HG02943 (cell line): ENCODE results near the gene DAB2IP.
"Not testable (repeated sequence)": the region's sequence is repeated elsewhere in the genome, so short reads cannot be mapped to it uniquely, and the experiment has no call there.

ENCODE experiments used
- ATAC-seq: cut with Tn5 transposase; IDR thresholded peaks from one replicate; pipeline ENCODE4 v1.9.1; 2021; ENCODE audit warnings: mild to moderate bottlenecking, low read depth, moderate library complexity; ENCODE audit not compliant: unreplicated experiment

The DAB2IP gene

GRCh38 chr9:121623430-121623829, 28.0 kb upstream of the DAB2IP start:
- not testable (repeated sequence) for ATAC-seq

GRCh38 chr9:121625590-121625989, 25.8 kb upstream of the DAB2IP start:
- no peak for ATAC-seq

- no peak for ATAC-seq
These were observed 25.4 kb upstream of the DAB2IP start for GRCh38 chr9:121626012-121626411.

- no peak for ATAC-seq
These were observed 24.0 kb upstream of the DAB2IP start for GRCh38 chr9:121627427-121627826.

GRCh38 chr9:121628401-121628800, 23.0 kb upstream of the DAB2IP start:
- ATAC-seq = no peak

- no peak for ATAC-seq
These were observed 20.3 kb upstream of the DAB2IP start for GRCh38 chr9:121631115-121631514.

GRCh38 chr9:121631978-121632418, 19.4 kb upstream of the DAB2IP start:
- no peak for ATAC-seq

GRCh38 chr9:121633119-121633714, 18.2 kb upstream of the DAB2IP start:
- ATAC-seq = no peak

- ATAC-seq = no peak
These were observed 17.7 kb upstream of the DAB2IP start for GRCh38 chr9:121633736-121634135.

- no peak for ATAC-seq
These were observed 16.8 kb upstream of the DAB2IP start for GRCh38 chr9:121634329-121635261.

- no peak for ATAC-seq
These were observed 16.0 kb upstream of the DAB2IP start for GRCh38 chr9:121635300-121635876.

GRCh38 chr9:121636341-121636865, 15.0 kb upstream of the DAB2IP start:
- no peak for ATAC-seq

GRCh38 chr9:121636978-121637712, 14.3 kb upstream of the DAB2IP start:
- ATAC-seq = no peak

GRCh38 chr9:121637713-121638220, 13.7 kb upstream of the DAB2IP start:
- no peak for ATAC-seq

- ATAC-seq = no peak
These were observed 13.0 kb upstream of the DAB2IP start for GRCh38 chr9:121638399-121638798.

- no peak for ATAC-seq
These were observed 12.4 kb upstream of the DAB2IP start for GRCh38 chr9:121638901-121639592.

- ATAC-seq = no peak
These were observed 11.8 kb upstream of the DAB2IP start for GRCh38 chr9:121639619-121640018.

- ATAC-seq = no peak
These were observed 11.4 kb upstream of the DAB2IP start for GRCh38 chr9:121640076-121640475.

- no peak for ATAC-seq
These were observed 10.8 kb upstream of the DAB2IP start for GRCh38 chr9:121640491-121641223.
